Trophoblast cell (in vitro differentiated cells and primary cell): Measurements from ENCODE around the gene PYDC1.

Source experiments
- DNase-seq, 2 donors: peaks; one replicate each; pipeline ENCODE4 v3.0.0-alpha.2; 2016
- H2AFZ ChIP-seq: 2 replicates; pipeline ENCODE4 v1.6.1; 2013; ENCODE audit warnings: low read length, moderate library complexity, mild to moderate bottlenecking; ENCODE audit not compliant: insufficient read depth, poor library complexity
- H2AK5ac ChIP-seq: 2 replicates; pipeline ENCODE4 v1.6.1; 2013; ENCODE audit warnings: mild to moderate bottlenecking, low read length
- H2BK120ac ChIP-seq: 2 replicates; pipeline ENCODE4 v1.6.1; 2013; ENCODE audit warnings: low read length, mild to moderate bottlenecking, moderate library complexity; ENCODE audit not compliant: insufficient read depth, poor library complexity
- H2BK12ac ChIP-seq: 2 replicates; pipeline ENCODE4 v1.6.1; 2013; ENCODE audit warnings: mild to moderate bottlenecking, low read length, moderate library complexity
- H2BK5ac ChIP-seq: 2 replicates; pipeline ENCODE4 v1.6.1; 2013; ENCODE audit warnings: low read length, low read depth, moderate library complexity, mild to moderate bottlenecking; ENCODE audit not compliant: poor library complexity
- H3K14ac ChIP-seq: 2 replicates; pipeline ENCODE4 v1.6.1; 2013; ENCODE audit warnings: mild to moderate bottlenecking, low read length
- H3K18ac ChIP-seq: 2 replicates; pipeline ENCODE4 v1.6.1; 2013; ENCODE audit warnings: mild to moderate bottlenecking, low read length
- H3K23ac ChIP-seq: 2 replicates; pipeline ENCODE4 v1.6.1; 2013; ENCODE audit warnings: low read length
- H3K27ac ChIP-seq: 2 replicates; pipeline ENCODE4 v1.5.1; 2013; ENCODE audit warnings: low read depth, mild to moderate bottlenecking, inconsistent platforms, low read length, moderate library complexity
- H3K27me3 ChIP-seq: 2 replicates; pipeline ENCODE4 v1.6.1; 2013; ENCODE audit warnings: inconsistent platforms, mild to moderate bottlenecking, low read length, moderate library complexity; ENCODE audit not compliant: insufficient read depth
- H3K36me3 ChIP-seq, 2 experiments: 1 replicate in 1 of 2; 2 replicates in 1 of 2; pipeline ENCODE4 v1.6.1; 2013; ENCODE audit warnings: low read length in 2 of 2, mild to moderate bottlenecking in 2 of 2, moderate library complexity in 1 of 2; ENCODE audit not compliant: insufficient read depth in 2 of 2, control insufficient read depth in 1 of 2
- H3K4ac ChIP-seq: 2 replicates; pipeline ENCODE4 v1.6.1; 2013; ENCODE audit warnings: low read depth, mild to moderate bottlenecking, low read length, moderate library complexity
- H3K4me1 ChIP-seq, 2 experiments: 1 replicate in 1 of 2; 2 replicates in 1 of 2; pipeline ENCODE4 v1.6.1; 2013; ENCODE audit warnings: low read length in 2 of 2, mild to moderate bottlenecking in 2 of 2, moderate library complexity in 1 of 2; ENCODE audit not compliant: insufficient read depth in 2 of 2, control insufficient read depth in 1 of 2
- H3K4me2 ChIP-seq: 2 replicates; pipeline ENCODE4 v1.6.1; 2013; ENCODE audit warnings: inconsistent platforms, mild to moderate bottlenecking, low read length, moderate library complexity
- H3K4me3 ChIP-seq: 2 replicates; pipeline ENCODE4 v1.5.1; 2013; ENCODE audit warnings: mild to moderate bottlenecking, low read depth, low read length, inconsistent platforms
- H3K79me1 ChIP-seq: one replicate; pipeline ENCODE4 v1.6.1; 2013; ENCODE audit warnings: low read length
- H3K79me2 ChIP-seq: 2 replicates; pipeline ENCODE4 v1.6.1; 2013; ENCODE audit warnings: low read length, mild to moderate bottlenecking; ENCODE audit not compliant: control insufficient read depth, insufficient read depth, poor library complexity
- H3K9ac ChIP-seq: 2 replicates; pipeline ENCODE4 v1.6.1; 2013; ENCODE audit warnings: mild to moderate bottlenecking, low read length
- H3K9me3 ChIP-seq: 2 replicates; pipeline ENCODE4 v1.6.1; 2013; ENCODE audit warnings: low read depth, mild to moderate bottlenecking, control low read depth, inconsistent platforms, low read length; ENCODE audit not compliant: insufficient read depth
- H4K12ac ChIP-seq: 2 replicates; pipeline ENCODE4 v1.6.1; 2013; ENCODE audit warnings: low read depth, mild to moderate bottlenecking, low read length, moderate library complexity
- H4K8ac ChIP-seq: 2 replicates; pipeline ENCODE4 v1.6.1; 2013; ENCODE audit warnings: low read depth, mild to moderate bottlenecking, low read length, moderate library complexity
- H4K91ac ChIP-seq: one replicate; pipeline ENCODE4 v1.6.1; 2013; ENCODE audit warnings: low read depth, mild to moderate bottlenecking, low read length, moderate library complexity
- WGBS: extraction: QIAGEN DNeasy Blood & Tissue Kit; methylation state at CpG from one replicate; pipeline ENCODE4 v1.1.7; 2013; ENCODE audit warnings: missing lambda C conversion rate; ENCODE audit not compliant: insufficient read length, insufficient coverage; ENCODE audit errors: extremely low coverage; 5-methylcytosine and 5-hydroxymethylcytosine counted together

Gene PYDC1

GRCh38 chr16:31258366-31258765 is 41.4 kb upstream of the PYDC1 start:
- WGBS, result no CpG with 5 or more reads among the region's 4 CpGs

GRCh38 chr16:31256466-31256865 is 39.5 kb upstream of the PYDC1 start:
- no CpG with 5 or more reads among the region's 8 CpGs for WGBS

More at GRCh38 chr16:31258366-31258765, 41.4 kb upstream of the PYDC1 start:
- Histone ChIP-seq H3K4me3 (no peak overlapping the region), H2BK5ac (no peak overlapping the region), H3K4me1 (no peaks in the 10 kb centered on the region), H3K18ac (no peak overlapping the region), H3K27me3 (no peaks in the 10 kb centered on the region), H2BK12ac (no peak overlapping the region), H3K27ac (no peak overlapping the region), H3K4me2 (no peak overlapping the region), H3K9me3 (no peaks in the 10 kb centered on the region), H3K79me1 (no peaks in the 10 kb centered on the region), H2AFZ (no peak overlapping the region), H2BK120ac (no peak overlapping the region), H3K14ac (no peak overlapping the region), H3K79me2 (no peaks in the 10 kb centered on the region), H4K8ac (no peak overlapping the region), H3K23ac (no peak overlapping the region), H2AK5ac (no peak overlapping the region), H4K12ac (no peak overlapping the region), H4K91ac (no peak overlapping the region), H3K4ac (no peak overlapping the region), H3K9ac (no peak overlapping the region), H3K36me3 (no peaks in the 10 kb centered on the region)
- DNase-seq, result no peak

DNA sequence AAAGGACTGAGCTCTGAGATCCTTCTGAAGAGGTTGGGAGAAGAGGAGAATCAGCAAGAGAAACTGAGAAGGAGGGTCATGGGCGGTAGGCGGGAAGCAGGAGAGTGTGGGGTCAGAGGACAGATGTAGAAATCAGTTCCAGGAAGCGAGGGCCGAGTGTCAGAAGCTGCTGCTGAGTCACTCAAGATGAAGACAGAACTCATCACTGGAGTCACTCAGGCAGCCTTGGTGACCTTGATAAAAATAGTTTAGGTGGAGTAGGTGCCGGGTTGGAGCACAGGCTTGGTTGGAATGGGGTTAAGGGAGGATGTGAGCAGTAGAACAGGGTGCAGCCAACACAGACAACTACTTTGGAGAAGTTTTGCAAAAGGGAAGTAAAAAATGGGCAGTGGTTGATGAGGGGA is 36.7 kb upstream of the PYDC1 start:
- Histone ChIP-seq H3K36me3 (no peaks in the 10 kb centered on the region), H3K4ac (no peak overlapping the region), H2BK12ac (no peak overlapping the region), H3K79me2 (no peaks in the 10 kb centered on the region), H4K91ac (no peak overlapping the region), H4K8ac (no peak overlapping the region), H2AFZ (no peak overlapping the region), H3K27ac (no peak overlapping the region), H3K14ac (no peak overlapping the region), H2BK5ac (no peak overlapping the region), H3K18ac (no peak overlapping the region), H2BK120ac (no peak overlapping the region), H3K79me1 (no peaks in the 10 kb centered on the region), H3K23ac (no peak overlapping the region), H3K4me1 (no peaks in the 10 kb centered on the region), H3K9ac (no peak overlapping the region), H2AK5ac (no peak overlapping the region), H3K4me3 (no peak overlapping the region), H3K27me3 (no peaks in the 10 kb centered on the region), H3K4me2 (no peak overlapping the region), H3K9me3 (no peaks in the 10 kb centered on the region), H4K12ac (no peak overlapping the region)
- peak; percentile 13 to 15 for DNase-seq
- no CpG with 5 or more reads among the region's 5 CpGs for WGBS

More at GRCh38 chr16:31256466-31256865, 39.5 kb upstream of the PYDC1 start:
- Histone ChIP-seq H3K9me3 (no peaks in the 10 kb centered on the region), H3K23ac (no peak overlapping the region), H3K4me2 (no peak overlapping the region), H3K36me3 (no peaks in the 10 kb centered on the region), H2AFZ (no peak overlapping the region), H3K79me2 (no peaks in the 10 kb centered on the region), H3K18ac (no peak overlapping the region), H3K79me1 (no peaks in the 10 kb centered on the region), H2AK5ac (no peak overlapping the region), H3K4me1 (no peaks in the 10 kb centered on the region), H3K4me3 (no peak overlapping the region), H2BK12ac (no peak overlapping the region), H4K8ac (no peak overlapping the region), H3K27ac (no peak overlapping the region), H4K12ac (no peak overlapping the region), H4K91ac (no peak overlapping the region), H2BK5ac (no peak overlapping the region), H2BK120ac (no peak overlapping the region), H3K9ac (no peak overlapping the region), H3K14ac (no peak overlapping the region), H3K27me3 (no peaks in the 10 kb centered on the region), H3K4ac (no peak overlapping the region)
- no peak for DNase-seq

DNA sequence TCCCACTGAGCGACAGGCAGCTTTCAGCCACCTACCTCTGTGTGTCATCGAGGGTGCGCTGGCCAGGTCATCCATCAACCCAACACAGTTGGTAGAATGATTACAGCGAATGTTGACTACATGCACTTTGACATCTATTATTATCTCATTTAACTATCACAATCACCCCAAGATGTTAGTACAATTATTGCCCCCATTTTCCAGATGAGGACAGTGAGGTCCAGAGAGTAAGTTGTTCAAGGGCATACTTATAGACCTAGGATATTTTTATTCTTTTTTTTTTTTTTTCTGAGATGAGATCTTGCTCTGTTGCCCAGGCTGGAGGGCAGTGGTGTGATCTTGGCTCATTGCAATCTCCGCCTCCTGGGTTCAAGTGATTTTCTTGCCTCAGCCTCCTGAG is 34.5 kb upstream of the PYDC1 start:
- no peak overlapping the region for H2BK120ac ChIP-seq
- WGBS, result no CpG with 5 or more reads among the region's 5 CpGs

More for the DNA sequence above, 34.5 kb upstream of the PYDC1 start:
- H3K79me2 ChIP-seq, result no peaks in the 10 kb centered on the region
- DNase-seq, result no peak
- no peak overlapping the region for H3K23ac ChIP-seq
- H3K79me1 ChIP-seq, result no peaks in the 10 kb centered on the region
- H2AFZ ChIP-seq, result no peak overlapping the region
- H4K91ac ChIP-seq, result no peak overlapping the region
- H4K12ac ChIP-seq, result no peak overlapping the region
- no peak overlapping the region for H2BK5ac ChIP-seq
- H3K4me1 ChIP-seq, result no peaks in the 10 kb centered on the region
- H3K4me3 ChIP-seq, result no peak overlapping the region
- no peak overlapping the region for H3K4me2 ChIP-seq
- no peak overlapping the region for H2AK5ac ChIP-seq
- H2BK12ac ChIP-seq, result no peak overlapping the region
- H4K8ac ChIP-seq, result no peak overlapping the region
- no peak overlapping the region for H3K27ac ChIP-seq
- H3K9me3 ChIP-seq, result no peaks in the 10 kb centered on the region
- H3K18ac ChIP-seq, result no peak overlapping the region
- no peaks in the 10 kb centered on the region for H3K27me3 ChIP-seq
- no peaks in the 10 kb centered on the region for H3K36me3 ChIP-seq
- no peak overlapping the region for H3K4ac ChIP-seq
- no peak overlapping the region for H3K9ac ChIP-seq
- H3K14ac ChIP-seq, result no peak overlapping the region
